Posterior vena cava (tissue), 2 donors: ENCODE results near the gene SPTAN1. TPM values are rescaled to one million over a fixed set of nuclear protein-coding genes. Genes with fewer than 3 reads are reported as not detected.
"Not testable (repeated sequence)": the region's sequence is repeated elsewhere in the genome, so short reads cannot be mapped to it uniquely, and the experiment has no call there.

Experiments used
- DNase-seq: peaks from one replicate; pipeline ENCODE4 v3.0.0-alpha.2; 2020; ENCODE audit warnings: low spot score
- intact Hi-C, 2 donors: fragments of 100-400 bp; cut with DNase I; formaldehyde crosslinking; loops; one replicate each; pipeline versions ENCODE4 v1.14.1 to v1.14.2; 2022 to 2023
- long read RNA-seq, 2 donors: library from polyadenylated mRNA; unstranded; transcript quantifications; one replicate each; pipeline ENCODE4 v2.0.0, GENCODE V29; 2020 to 2021
- total RNA-seq, 2 donors: library from RNA; stranded (reverse); fragmentation: NEBNext Ultra II Directional; extraction: Animal tissue kit (Norgen Biotek cat#: 25700); gene quantifications; one replicate each; pipeline ENCODE4 v1.2.1, GENCODE V29; 2021
- donor health status: DM: yes; HTN: yes; CAD: no.
- donor health status: DM: yes; HTN: yes; CAD: no.

The SPTAN1 gene
- total RNA-seq, result 100 to 1,000 TPM; 328 to 409 TPM
- long read RNA-seq, donor 1, full-length matches to known transcripts, result 7 of 63 reads
- long read RNA-seq, donor 1, partial matches to known transcripts, result 52 of 63 reads
- long read RNA-seq, donor 1, other reads (novel, unspliced or antisense), result 4 of 63 reads
- long read RNA-seq, donor 2, transcript SPTAN1-221 (5 exons, 1,503 nt), result major isoform, 5 of 76 reads
- long read RNA-seq, donor 2, partial matches to known transcripts, result 66 of 76 reads
- long read RNA-seq, donor 2, other reads (novel, unspliced or antisense), result 3 of 76 reads

DNA sequence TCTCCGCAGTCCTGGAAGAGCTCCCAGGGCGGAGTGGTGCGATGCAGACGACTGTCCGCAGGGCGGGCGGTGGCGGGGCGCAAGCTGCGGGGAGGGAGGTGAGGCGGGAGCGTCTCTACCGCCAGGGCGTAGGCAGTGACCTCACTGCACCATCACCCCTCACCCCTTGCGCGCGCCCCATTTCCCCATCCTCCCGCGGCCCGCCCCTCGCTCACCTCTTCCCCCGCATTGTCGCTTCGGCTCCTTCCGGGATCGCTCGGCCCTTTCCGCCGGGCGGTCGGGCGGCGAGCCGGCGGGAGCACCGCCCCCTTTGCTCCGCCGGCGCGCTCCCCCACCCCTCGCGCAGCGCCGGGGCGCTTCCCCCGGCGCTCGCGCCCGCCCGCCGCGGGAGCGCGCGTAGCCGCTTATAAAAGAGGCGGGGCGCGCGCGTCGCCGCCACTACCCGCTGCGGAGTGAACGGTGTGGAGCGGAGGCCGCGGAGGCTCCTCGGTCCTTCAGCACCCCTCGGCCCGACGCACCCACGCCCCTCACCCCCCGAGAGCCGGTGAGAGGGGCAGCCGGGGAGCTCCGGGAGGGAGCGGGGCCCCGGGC is at the start of gene SPTAN1:
Gene SPTAN1 (plus strand): TSS at position 435 of the 591 bp plus-strand sequence. CDS start 14,154 bp downstream, outside the sequence.
- DNase-seq, result peak; percentile 97
- intact Hi-C loops, result no loop called here

DNA sequence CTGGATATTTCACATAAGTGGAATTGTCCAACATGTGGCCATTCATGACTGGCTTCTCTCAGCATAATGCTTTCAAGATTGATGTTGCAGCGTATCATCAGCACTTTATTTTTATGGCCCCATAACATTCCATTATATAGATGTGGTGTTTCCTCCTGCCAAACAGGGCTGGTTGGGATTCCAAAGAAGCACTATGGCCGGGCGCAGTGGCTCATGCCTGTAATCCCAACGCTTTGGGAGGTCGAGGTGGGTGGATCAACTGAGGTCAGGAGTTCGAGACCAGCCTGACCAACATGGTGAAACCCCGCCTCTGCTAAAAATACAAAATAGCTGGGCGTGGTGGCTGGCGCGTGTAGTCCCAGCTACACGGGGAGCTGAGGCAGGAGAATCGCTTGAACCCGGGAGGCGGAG is 49.0 kb upstream of the SPTAN1 start:
- intact Hi-C loops, result not testable (repeated sequence)

DNA sequence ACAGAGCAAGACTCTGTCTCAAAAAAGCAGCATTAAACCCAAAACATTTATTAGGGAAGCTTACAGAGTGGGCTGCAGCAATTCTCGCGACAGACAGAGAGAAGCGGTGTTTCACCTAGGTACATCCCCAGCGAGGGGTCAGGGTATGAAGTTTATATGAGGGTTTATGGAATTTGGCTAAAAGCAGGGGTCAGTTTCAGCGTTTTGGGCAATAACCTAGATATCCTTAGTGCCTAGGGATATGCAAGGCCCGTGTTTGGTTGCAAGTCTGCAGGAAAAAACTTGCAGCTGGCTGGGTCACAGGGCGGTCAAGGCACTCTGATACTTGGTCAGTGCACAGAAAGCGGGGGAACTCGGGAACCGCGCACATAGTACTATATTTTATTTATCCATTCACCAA is 48.5 kb upstream of the SPTAN1 start:
- intact Hi-C loops, result no loop called here
- peak; percentile 20 for DNase-seq

More for the DNA sequence above, 49.0 kb upstream of the SPTAN1 start:
- DNase-seq, result peak; percentile 60

DNA sequence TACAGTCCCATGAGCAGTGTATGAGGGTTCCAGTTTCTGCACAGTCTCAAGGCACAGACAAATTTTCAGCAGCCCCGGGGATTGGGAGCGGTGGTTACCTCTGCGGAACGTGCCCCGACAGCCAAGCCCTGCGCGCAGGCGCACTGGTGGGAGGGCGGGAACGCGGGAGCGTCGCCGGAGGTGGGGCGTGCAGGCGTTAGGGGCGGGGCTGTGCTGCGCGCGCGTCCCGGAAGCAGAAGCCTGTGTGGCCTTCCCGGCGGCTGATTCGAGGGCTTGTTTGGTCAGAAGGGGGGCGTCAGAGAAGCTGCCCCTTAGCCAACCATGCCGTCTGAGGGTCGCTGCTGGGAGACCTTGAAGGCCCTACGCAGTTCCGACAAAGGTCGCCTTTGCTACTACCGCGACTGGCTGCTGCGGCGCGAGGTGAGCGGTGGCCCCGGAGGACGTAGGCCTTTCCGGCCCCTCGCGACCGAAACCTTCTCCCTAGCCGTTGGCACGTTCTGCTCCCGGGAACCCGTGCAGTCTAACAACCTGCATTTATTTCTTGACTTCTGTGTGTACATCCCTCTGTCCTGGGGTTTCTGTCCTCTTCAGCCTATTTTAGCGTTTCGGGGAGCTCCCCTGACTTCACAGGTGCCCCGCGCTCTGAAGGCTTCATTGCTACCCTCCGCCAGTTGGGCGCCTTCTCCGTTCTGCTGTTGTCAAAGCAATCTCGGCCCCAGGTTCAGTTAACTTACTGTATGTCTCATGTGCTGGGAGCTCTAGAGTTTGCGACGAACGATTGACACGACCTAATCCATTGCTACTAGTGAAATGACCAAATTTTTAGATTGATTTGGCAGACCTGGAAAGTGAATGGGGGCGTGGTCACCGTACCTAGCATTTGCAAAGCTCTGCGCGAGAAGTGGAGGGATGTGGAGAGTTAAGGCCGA is 47.6 kb upstream of the SPTAN1 start, which contains the start of gene GLE1:
Gene GLE1 (plus strand): TSS at position 235 of the 929 bp plus-strand sequence. CDS start 87 bp downstream, at position 322.
- intact Hi-C loops, result no loop called here
- peak; percentile 99 for DNase-seq

DNA sequence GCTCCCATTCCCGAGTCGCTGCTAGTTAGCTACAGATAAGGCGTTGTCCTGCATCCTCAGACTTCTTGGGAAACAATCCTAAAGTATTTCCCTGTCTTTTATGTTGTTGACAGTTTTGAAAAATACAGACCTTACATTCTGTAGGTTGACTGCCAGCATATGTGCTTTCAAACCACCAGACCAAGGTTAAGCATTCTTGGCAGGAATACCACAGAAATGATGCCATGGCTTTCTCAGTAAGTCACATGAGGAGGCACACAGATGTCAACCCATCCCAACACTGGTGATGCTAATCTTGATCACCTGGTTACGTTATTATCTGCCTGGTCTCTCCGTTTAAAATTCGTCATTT is 47.0 kb upstream of the SPTAN1 start:
- no peak for DNase-seq
- intact Hi-C loops, result no loop called here

DNA sequence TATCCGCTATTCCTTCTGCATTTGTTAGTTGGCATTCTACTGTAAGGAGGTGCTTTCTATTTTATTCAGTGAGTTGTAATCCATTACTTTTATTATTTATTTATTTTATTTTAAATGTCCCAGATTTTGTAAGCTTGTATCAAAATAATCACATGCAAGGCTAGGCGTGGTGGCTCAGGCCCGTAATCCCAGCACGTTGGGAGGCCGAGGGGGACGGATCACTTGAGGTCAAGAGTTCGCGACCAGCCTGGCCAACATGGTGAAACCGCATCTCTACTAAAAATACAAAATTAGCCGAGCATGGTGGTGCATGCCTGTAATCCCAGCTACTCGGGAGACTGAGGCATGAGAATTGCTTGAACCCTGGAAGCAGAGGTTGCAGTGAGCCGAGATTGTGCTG is 46.5 kb upstream of the SPTAN1 start:
- intact Hi-C loops, result not testable (repeated sequence)
- peak; percentile 62 for DNase-seq

DNA sequence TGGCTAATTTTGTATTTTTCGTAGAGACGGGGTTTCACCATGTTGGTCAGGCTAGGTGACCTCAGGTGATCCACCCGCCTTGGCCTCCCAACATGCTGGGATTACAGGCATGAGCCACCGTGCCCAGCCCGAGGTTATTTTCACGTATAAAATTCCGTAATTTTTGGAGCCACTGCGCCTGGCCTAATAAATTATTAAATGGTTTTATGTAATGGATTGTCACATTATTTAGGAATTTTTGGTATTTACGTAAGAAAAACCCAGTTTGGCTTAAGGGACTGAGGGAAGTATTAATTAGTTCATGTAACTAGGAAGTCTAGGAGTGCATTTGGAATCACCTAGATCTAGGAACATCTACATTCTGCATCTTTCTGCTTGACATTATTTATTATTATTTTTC is 39.6 kb upstream of the SPTAN1 start:
- intact Hi-C loops, result no loop called here
- peak; percentile 28 for DNase-seq

DNA sequence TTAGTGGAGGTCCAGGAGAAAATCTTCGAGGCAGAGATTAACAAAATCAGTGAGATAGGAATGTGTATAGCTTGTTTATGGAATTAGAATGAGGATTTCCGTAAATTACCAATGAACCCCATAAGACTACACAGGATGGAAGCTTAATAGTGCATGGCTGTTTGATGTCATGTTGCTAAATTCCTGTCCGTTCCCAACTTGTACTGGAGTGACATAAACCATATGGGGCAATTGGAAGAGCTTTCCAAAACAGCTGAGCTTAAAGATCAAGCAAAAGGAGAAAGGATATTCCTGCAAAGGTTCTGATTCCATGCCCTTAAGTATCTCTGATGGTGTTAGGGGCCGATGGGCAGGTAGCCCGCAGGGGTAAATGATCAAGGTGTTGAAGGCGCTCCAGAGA is 30.4 kb upstream of the SPTAN1 start:
- no peak for DNase-seq

DNA sequence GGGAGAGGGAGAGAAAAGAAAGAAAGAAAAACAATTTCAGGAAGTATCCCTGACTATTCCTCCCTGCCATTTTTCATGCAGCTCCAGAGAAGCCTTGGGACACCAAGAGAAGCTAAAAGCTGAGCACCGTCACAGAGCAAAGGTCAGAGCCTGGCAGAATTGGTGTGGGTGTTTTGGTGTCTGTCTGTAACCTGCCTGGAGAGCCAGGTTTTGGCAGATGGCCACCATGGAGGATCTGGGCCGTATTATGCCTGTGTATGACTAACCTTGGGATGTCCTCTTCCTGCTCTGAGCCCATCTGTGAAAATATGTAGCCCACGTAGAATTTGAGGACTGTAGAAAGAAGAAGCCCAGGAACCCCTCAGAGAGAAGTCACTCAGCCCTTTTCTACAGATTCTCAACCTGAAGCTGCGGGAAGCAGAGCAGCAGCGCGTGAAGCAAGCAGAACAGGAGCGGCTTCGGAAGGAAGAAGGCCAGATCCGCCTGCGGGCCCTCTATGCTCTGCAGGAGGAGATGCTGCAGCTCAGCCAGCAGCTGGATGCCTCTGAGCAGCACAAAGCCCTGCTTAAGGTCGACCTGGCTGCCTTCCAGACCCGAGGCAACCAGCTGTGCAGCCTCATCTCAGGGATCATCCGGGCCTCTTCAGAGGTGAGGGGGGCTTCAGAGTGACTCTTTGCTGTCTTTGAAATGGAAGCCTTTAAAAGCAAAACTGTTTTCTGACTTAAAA is 29.0 kb upstream of the SPTAN1 start:
- DNase-seq, result peak; percentile 53
- intact Hi-C loops, result loop anchor here in 1 of 2 donors (1.0 kb wide), 1 partner anchor 15 kb away; no protein-coding TSS in a partner anchor

More for the DNA sequence above, 30.4 kb upstream of the SPTAN1 start:
- intact Hi-C loops, result no loop called here

DNA sequence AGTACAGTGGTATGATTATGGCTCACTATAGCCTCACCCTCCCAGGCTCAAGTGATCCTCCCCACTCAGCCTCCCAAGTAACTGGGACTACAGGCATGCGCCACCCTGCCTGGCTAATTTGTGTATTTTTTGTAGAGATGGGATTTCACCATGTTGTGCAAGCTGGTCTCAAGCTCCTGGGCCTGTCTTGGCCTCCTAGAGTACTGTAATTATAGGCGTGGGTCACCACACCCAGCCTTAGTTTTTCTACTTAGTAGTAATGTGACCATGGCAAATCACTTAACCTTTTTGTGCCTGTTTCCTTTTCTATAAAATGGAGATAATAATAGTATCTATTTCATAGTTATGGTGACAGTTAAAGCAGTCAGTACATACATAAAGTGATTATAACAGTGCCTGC is 25.7 kb upstream of the SPTAN1 start:
- DNase-seq, result no peak
- intact Hi-C loops, result no loop called here

DNA sequence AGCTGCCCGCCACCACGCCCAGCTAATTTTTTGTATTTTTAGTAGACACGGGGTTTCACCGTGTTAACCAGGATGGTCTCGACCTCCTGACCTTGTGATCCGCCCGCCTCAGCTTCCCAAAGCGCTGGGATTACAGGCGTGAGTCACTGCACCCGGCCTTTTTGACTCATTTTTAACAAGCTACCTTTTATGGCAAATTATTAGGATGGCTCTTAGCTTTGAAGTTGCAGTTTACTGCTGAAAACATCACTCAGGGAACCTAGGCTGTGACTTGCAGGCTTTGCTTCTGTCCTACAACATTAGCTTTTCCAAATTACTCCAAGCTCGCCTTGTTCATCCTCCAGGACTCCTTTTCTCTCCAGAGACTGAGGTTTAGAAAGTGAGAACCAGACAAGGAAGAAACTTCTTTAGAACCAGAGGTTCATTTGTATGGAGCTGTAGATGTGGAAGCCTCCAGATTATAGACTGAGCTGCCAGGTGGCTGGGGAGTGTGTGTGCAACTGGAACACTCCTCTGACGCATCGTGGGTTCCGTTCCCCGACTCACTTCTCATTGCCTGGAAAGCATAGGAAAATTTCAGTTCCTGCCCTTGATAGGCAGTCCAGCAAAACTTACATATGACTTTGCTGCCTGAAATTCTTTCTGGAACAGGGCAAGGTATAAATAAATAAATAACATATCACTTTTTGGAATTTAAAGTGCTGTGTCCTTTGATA is 23.8 kb upstream of the SPTAN1 start:
- DNase-seq, result no peak
- intact Hi-C loops, result no loop called here

DNA sequence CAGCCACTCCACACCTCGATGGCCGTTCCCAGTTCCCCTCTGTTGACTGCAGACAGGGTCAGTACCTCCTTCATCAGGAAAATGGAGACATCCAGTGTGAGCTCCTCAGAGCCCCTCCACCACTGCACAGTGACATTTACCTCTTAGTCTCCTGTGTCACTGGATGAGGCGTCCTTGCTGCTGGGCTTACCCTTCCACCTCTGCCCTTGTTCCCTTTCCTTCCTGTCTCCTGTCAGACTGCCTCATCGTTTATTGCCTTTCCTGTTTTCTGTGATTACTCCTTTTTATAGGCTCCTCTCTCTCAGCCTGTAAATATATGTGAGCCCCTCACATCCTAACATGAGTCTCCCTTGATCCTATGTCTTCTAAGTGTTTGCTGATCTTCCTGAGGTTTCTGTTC is 23.2 kb upstream of the SPTAN1 start:
- intact Hi-C loops, result no loop called here
- DNase-seq, result no peak

DNA sequence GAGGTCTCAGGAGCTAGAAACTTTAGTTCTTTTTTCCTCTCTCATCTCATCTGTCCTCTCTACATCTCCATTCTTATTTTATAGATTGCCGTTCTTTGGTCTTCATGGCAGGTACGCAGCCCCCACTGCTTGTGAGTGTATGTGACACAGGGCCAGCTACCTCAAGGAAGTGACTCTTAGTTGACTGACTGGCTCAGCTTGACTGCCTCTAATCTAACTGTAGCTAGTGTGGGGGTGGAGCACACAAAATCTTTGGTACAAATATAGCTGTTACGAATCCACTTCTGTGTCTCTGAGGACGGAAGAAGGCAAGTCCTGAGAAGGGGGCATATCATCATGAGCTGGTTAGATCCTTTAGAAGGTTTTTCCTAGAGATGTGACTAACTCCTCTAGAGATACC is 19.8 kb upstream of the SPTAN1 start:
- intact Hi-C loops, result no loop called here
- no peak for DNase-seq

DNA sequence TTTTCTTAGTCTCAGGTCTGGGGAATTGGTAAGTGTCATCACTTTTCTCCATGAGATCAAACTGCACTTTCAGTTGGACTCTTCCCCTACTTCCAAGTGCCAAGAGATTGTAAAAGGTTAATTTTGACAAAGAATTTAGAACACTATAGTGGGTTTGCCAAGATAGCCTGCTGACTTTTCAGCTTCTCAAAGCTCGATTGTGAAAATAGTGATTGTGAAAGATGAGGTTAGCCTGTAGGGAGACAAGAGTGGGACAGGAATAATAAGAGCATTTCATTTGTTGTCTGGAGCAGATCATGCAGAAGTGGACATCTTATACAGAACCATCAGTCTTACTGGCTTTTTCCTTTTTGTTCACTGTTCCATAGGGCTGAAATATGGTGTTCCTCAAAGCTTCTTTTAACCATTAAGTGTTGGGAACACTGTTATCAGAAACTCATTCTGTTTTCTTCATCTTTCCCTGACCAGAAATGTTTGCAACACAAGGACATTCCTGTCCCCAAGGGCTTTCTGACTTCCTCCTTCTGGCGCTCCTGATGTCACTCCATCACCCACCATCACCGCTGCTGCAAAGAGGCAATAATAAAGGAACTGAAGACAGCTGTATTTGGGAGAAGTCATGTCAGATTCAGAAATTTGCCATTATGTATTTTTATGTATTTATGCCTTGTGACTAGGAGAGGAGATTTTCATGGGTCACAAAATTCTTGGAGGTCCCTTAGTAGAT is 11.6 kb upstream of the SPTAN1 start:
- intact Hi-C loops, result no loop called here
- no peak for DNase-seq

DNA sequence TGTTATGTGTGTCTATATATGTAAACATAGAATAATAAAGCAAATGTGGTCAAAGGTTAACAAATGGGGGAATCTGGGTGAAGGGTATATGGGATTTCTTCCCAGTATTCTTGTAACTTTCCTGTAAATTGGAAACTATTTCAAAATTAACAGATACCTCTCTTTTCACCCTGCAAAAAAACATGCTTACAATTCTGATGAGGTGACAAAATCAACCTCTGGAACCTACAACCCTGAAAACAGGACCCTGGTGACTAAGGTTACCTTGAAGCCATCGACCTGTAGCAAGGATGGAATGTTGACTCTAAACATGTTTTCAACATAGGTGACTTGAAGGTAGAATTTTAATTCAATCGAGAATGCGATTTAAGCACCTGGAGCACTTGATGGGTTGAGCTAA is 5.9 kb upstream of the SPTAN1 start:
- intact Hi-C loops, result no loop called here
- DNase-seq, result no peak

DNA sequence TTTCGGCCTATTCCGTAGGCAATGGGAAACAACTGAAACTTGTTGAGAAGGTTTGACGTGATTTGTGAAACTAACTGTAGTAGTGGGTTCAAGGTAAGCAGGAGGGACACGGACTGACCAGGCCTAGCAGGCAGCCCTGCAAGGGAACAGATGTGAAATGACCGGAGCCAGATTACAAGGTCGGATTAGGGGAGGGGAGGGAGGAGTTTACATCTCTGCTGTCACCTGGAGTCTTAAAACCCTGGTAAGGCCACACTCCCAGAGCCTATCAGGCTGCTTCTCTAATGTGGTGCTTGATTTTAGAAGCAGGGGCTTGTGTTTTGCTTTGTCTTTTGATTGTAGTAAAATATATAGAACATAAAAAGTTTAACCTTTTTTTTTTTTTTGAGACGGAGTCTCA is 3.5 kb upstream of the SPTAN1 start:
- DNase-seq, result no peak
- intact Hi-C loops, result no loop called here

DNA sequence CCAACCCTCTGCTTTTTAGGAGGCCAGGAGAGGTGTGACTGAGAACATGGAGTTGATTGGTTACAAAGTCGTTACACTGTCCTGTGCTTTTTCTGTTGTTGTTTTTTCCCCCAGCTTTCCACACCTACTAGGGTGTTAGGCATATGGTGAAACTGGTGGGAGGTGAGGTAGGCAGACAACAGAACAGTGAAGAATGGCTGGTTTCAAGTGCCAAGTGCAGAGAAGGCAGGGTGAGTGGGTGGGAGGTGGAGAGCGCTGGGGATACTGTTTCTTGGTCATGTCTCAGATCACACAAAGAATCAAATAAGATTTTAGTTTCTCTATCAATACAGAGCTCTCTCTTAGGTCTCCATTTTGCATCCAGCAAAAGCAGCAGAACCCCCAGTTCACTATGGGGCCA is 2.2 kb upstream of the SPTAN1 start:
- DNase-seq, result no peak
- intact Hi-C loops, result no loop called here
